Hepatocyte (in vitro differentiated cells): ENCODE data around the gene KSR1.
A peak's percentile ranks its signal among the peaks of the same experiment; 100 is the strongest.

ENCODE experiments used
- CTCF ChIP-seq: fragments of 200-600 bp; sonication (generic); IDR thresholded peaks from 2 replicates; pipeline ENCODE4 v1.5.1; 2016; ENCODE audit warnings: antibody characterized with exemption, mild to moderate bottlenecking; ENCODE audit not compliant: poor library complexity
- EZH2 ChIP-seq: fragments of 200-600 bp; sonication (generic); IDR thresholded peaks from 2 replicates; pipeline ENCODE4 v1.6.1; 2016; ENCODE audit warnings: antibody characterized with exemption, mild to moderate bottlenecking, borderline replicate concordance
- EZH2phosphoT487 ChIP-seq: fragments of 200-600 bp; sonication (generic); IDR thresholded peaks from one replicate; pipeline ENCODE4 v1.6.1; 2018; ENCODE audit warnings: antibody characterized with exemption, mild to moderate bottlenecking, low read depth, moderate library complexity; ENCODE audit not compliant: unreplicated experiment, severe bottlenecking

- TF ChIP-seq CTCF (peak; percentile 95), EZH2 (no peak), EZH2phosphoT487 (no peak)
These were observed 145.1 kb downstream of the KSR1 start for GRCh38 chr17:27601069-27601974.
